GM23338 (cell line): ENCODE data around the gene METTL13.

ENCODE experiments used
- EZH2 ChIP-seq: fragments of 200-600 bp; sonication (generic); IDR thresholded peaks from one replicate; pipeline ENCODE4 v1.8.0; 2017; ENCODE audit warnings: antibody characterized with exemption, mild to moderate bottlenecking, low read depth; ENCODE audit not compliant: unreplicated experiment
- POLR2AphosphoS5 ChIP-seq: IDR thresholded peaks from 2 replicates; pipeline ENCODE4 v1.6.1; 2016; ENCODE audit warnings: antibody characterized with exemption, low read depth
- REST ChIP-seq: IDR thresholded peaks from one replicate; pipeline ENCODE4 v1.6.1; 2018; ENCODE audit warnings: antibody characterized with exemption; ENCODE audit not compliant: unreplicated experiment
- STAT1 ChIP-seq: IDR thresholded peaks from one replicate; pipeline ENCODE4 v1.6.1; 2016; ENCODE audit warnings: antibody characterized with exemption; ENCODE audit not compliant: unreplicated experiment
- TF ChIP-seq, protein P1 (sequence below), 2 experiments: fragments of 200-600 bp in 1 of 2; sonication (generic) in 1 of 2; conservative IDR thresholded peaks; 2 replicates each; pipeline versions ENCODE4 v1.5.1 to v1.6.1; 2016 to 2017; ENCODE audit warnings: antibody characterized with exemption in 2 of 2, low read depth in 2 of 2, mild to moderate bottlenecking in 2 of 2, moderate library complexity in 1 of 2

- TF ChIP-seq, protein P1, sequence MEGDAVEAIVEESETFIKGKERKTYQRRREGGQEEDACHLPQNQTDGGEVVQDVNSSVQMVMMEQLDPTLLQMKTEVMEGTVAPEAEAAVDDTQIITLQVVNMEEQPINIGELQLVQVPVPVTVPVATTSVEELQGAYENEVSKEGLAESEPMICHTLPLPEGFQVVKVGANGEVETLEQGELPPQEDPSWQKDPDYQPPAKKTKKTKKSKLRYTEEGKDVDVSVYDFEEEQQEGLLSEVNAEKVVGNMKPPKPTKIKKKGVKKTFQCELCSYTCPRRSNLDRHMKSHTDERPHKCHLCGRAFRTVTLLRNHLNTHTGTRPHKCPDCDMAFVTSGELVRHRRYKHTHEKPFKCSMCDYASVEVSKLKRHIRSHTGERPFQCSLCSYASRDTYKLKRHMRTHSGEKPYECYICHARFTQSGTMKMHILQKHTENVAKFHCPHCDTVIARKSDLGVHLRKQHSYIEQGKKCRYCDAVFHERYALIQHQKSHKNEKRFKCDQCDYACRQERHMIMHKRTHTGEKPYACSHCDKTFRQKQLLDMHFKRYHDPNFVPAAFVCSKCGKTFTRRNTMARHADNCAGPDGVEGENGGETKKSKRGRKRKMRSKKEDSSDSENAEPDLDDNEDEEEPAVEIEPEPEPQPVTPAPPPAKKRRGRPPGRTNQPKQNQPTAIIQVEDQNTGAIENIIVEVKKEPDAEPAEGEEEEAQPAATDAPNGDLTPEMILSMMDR (conservative IDR thresholded peaks at IDR 0.05; ENCODE audit: low read depth in 2 of 2), result no peak
- no peak for TF ChIP-seq REST
- TF ChIP-seq POLR2AphosphoS5, result no peak
- TF ChIP-seq STAT1, result no peak
- TF ChIP-seq EZH2, result no peak
Measured at GRCh38 chr1:171814692-171815091, 33.2 kb downstream of the METTL13 start.
